ENCODE measurements around the gene CHTOP.
"Not testable (repeated sequence)": the region's sequence is repeated elsewhere in the genome, so short reads cannot be mapped to it uniquely, and the experiment has no call there.

CHTOP gene

GRCh38 chr1:153635872-153636271 is 2.0 kb downstream of the CHTOP start:
- DNase-seq = no peak

- DNase-seq = no peak
Measured at GRCh38 chr1:153636312-153636711, 2.4 kb downstream of the CHTOP start.

GRCh38 chr1:153638261-153638660 is 4.4 kb downstream of the CHTOP start:
- DNase-seq = no peak

GRCh38 chr1:153639280-153639679 is 5.4 kb downstream of the CHTOP start:
- no peak for DNase-seq

GRCh38 chr1:153640213-153640612 is 6.3 kb downstream of the CHTOP start:
- DNase-seq = not testable (repeated sequence)

- no peak for DNase-seq
Measured at GRCh38 chr1:153640861-153641260, 7.0 kb downstream of the CHTOP start.

GRCh38 chr1:153642161-153642560 is 8.3 kb downstream of the CHTOP start:
- DNase-seq = no peak

GRCh38 chr1:153643100-153643499 is 9.2 kb downstream of the CHTOP start:
- no peak for DNase-seq

GRCh38 chr1:153643816-153644215 is 9.9 kb downstream of the CHTOP start:
- DNase-seq = no peak

- DNase-seq = no peak
Measured at GRCh38 chr1:153646672-153647345, 12.9 kb downstream of the CHTOP start.

- DNase-seq = no peak
Measured at GRCh38 chr1:153647346-153647714, 13.5 kb downstream of the CHTOP start.

GRCh38 chr1:153648000-153648643 is 14.3 kb downstream of the CHTOP start:
- no peak for DNase-seq

GRCh38 chr1:153649137-153649862 is 15.4 kb downstream of the CHTOP start:
- peak; percentile 37 for DNase-seq

- no peak for DNase-seq
Measured at GRCh38 chr1:153649863-153650235, 16.0 kb downstream of the CHTOP start.

GRCh38 chr1:153651771-153652170 is 17.9 kb downstream of the CHTOP start:
- DNase-seq = no peak

GRCh38 chr1:153652805-153653500 is 19.1 kb downstream of the CHTOP start:
- DNase-seq = no peak

- DNase-seq = no peak
Measured at GRCh38 chr1:153655333-153655732, 21.5 kb downstream of the CHTOP start.

- DNase-seq = peak; percentile 88
Measured at GRCh38 chr1:153658400-153659174, 24.7 kb downstream of the CHTOP start, which contains the start of gene SNAPIN. TSS of gene SNAPIN (plus strand) at chr1:153658703. CDS start at chr1:153658744, 41 bp downstream.

- DNase-seq = no peak
Measured at GRCh38 chr1:153659175-153659534, 25.3 kb downstream of the CHTOP start.

- DNase-seq = no peak
Measured at GRCh38 chr1:153659656-153660055, 25.8 kb downstream of the CHTOP start.

GRCh38 chr1:153661111-153661708 is 27.3 kb downstream of the CHTOP start:
- no peak for DNase-seq

- no peak for DNase-seq
Measured at GRCh38 chr1:153662269-153662668, 28.4 kb downstream of the CHTOP start.

Measured in activated gamma-delta T cell treated with Interleukin-2 at 50 U/mL for 16 hours (primary cell).